Measurements from ENCODE around the gene CCDC15.

DNA sequence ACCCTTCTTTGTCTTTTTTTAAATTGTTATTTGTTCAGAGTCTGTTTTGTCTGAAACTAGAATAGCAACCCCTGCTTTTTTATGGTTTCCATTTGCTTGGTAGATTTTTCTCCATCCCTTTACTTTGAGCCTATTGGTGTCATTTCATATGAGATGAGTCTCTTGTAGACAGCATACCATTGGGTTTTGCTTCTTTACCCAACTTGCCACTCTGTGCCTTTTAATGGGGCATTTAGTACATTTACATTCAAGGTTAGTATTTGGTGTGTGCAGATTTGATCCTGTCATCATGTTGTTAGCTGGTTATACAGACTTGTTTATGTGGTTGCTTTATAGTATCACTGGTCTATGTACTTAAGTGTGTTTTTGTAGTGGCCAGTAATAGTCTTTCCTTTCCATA, 28.0 kb downstream of the CCDC15 start:
- TF ChIP-seq POLR2A (IDR thresholded peaks at IDR 0.05; ENCODE audit: low read length) (no peak), GATA1 (IDR thresholded peaks at IDR 0.05; ENCODE audit: low read depth, low read length) (no peak)
